ENCODE results near the gene ARL13B. TPM values are rescaled to one million over a fixed set of nuclear protein-coding genes. Genes with fewer than 3 reads are reported as not detected.

ARL13B gene
- total RNA-seq, 1 donor from 2014 or later = 14.6 TPM

DNA sequence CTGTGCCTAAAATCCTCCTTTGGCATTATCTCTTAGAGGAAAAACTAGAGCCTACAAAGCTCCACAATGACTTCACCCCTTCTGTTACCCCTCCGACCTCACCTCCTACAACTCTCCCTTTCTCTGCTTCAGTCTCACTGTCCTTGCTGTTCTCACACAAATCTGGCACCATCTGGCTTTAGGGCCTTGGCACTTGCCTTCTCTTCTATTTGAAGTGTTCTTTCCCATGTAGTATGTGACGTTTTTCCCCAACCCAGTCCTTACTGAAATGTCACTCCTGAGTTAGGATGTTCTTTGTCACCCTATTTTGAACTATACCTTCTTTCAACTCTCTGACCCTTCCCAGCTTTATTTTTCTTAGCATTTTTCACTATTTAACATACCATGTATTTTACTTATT lies 39.7 kb downstream of the ARL13B start:
- no peak for DNase-seq (ENCODE audit: extremely low spot score, unreplicated experiment)
- Mint-ChIP-seq H3K27me3 (ENCODE audit: unreplicated experiment) (no peaks in the 10 kb centered on the region), H3K36me3 (ENCODE audit: unreplicated experiment) (peaks cover 8% of the 10 kb centered on the region), H3K4me3 (ENCODE audit: unreplicated experiment) (no peak overlapping the region), H3K9me3 (ENCODE audit: unreplicated experiment) (no peaks in the 10 kb centered on the region), H3K27ac (ENCODE audit: unreplicated experiment) (no peak overlapping the region), H3K4me1 (ENCODE audit: unreplicated experiment) (peaks cover 9% of the 10 kb centered on the region)
- TF ChIP-seq, protein P1, sequence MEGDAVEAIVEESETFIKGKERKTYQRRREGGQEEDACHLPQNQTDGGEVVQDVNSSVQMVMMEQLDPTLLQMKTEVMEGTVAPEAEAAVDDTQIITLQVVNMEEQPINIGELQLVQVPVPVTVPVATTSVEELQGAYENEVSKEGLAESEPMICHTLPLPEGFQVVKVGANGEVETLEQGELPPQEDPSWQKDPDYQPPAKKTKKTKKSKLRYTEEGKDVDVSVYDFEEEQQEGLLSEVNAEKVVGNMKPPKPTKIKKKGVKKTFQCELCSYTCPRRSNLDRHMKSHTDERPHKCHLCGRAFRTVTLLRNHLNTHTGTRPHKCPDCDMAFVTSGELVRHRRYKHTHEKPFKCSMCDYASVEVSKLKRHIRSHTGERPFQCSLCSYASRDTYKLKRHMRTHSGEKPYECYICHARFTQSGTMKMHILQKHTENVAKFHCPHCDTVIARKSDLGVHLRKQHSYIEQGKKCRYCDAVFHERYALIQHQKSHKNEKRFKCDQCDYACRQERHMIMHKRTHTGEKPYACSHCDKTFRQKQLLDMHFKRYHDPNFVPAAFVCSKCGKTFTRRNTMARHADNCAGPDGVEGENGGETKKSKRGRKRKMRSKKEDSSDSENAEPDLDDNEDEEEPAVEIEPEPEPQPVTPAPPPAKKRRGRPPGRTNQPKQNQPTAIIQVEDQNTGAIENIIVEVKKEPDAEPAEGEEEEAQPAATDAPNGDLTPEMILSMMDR (IDR thresholded peaks at IDR 0.05) = no peak

DNA sequence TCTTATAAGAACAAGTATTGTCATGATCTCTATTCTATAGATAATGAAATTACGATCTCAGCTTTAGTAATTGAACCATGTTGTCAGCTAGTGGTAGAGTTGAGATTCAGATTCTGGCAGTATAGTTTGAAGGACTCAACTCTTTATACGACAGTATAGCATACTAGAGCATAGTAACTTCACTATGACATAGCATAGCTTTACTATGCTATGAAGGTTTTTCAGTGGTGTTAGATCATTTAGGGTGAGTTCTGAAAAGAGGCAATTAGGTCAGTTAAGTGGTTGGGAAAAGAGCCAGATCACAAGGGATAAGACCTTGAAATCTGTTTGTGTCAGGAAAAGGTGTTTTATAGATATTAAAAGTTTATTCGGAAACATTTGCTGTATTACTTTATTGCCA lies 40.3 kb downstream of the ARL13B start:
- H3K27ac Mint-ChIP-seq (ENCODE audit: unreplicated experiment) = no peak overlapping the region
- DNase-seq (ENCODE audit: extremely low spot score, unreplicated experiment) = no peak
- TF ChIP-seq, protein P1 (IDR thresholded peaks at IDR 0.05) = no peak
- H3K27me3 Mint-ChIP-seq (ENCODE audit: unreplicated experiment) = no peaks in the 10 kb centered on the region
- H3K9me3 Mint-ChIP-seq (ENCODE audit: unreplicated experiment) = no peaks in the 10 kb centered on the region
- peaks cover 9% of the 10 kb centered on the region for H3K4me1 Mint-ChIP-seq (ENCODE audit: unreplicated experiment)
- H3K36me3 Mint-ChIP-seq (ENCODE audit: unreplicated experiment) = peaks cover 3% of the 10 kb centered on the region
- no peak overlapping the region for H3K4me3 Mint-ChIP-seq (ENCODE audit: unreplicated experiment)

DNA sequence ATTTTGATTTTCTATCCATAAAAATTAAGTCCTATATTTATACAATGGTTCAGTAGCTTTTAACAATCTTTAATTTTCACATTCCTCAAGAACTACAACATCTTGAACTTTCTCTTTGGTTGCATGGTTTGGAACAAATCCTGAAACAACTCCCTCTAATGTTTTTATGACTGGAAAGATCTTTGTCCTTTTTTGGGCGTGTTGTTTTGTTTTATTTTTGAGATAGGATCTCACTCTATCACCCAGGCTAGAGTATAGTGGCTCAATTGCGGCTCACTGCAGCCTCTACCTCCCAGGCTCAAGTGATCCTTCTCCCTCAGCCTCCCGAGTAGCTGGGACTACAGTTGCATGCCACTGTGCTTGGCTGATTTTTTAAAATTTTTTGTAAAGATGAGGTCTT lies 44.4 kb downstream of the ARL13B start:
- TF ChIP-seq, protein P1 (IDR thresholded peaks at IDR 0.05) = no peak
- H3K9me3 Mint-ChIP-seq (ENCODE audit: unreplicated experiment) = no peaks in the 10 kb centered on the region
- peaks cover 9% of the 10 kb centered on the region for H3K4me1 Mint-ChIP-seq (ENCODE audit: unreplicated experiment)
- H3K27ac Mint-ChIP-seq (ENCODE audit: unreplicated experiment) = peak overlapping the region; percentile 16
- no peak overlapping the region for H3K4me3 Mint-ChIP-seq (ENCODE audit: unreplicated experiment)
- H3K27me3 Mint-ChIP-seq (ENCODE audit: unreplicated experiment) = no peaks in the 10 kb centered on the region
- DNase-seq (ENCODE audit: extremely low spot score, unreplicated experiment) = no peak
- H3K36me3 Mint-ChIP-seq (ENCODE audit: unreplicated experiment) = peaks cover 1% of the 10 kb centered on the region

DNA sequence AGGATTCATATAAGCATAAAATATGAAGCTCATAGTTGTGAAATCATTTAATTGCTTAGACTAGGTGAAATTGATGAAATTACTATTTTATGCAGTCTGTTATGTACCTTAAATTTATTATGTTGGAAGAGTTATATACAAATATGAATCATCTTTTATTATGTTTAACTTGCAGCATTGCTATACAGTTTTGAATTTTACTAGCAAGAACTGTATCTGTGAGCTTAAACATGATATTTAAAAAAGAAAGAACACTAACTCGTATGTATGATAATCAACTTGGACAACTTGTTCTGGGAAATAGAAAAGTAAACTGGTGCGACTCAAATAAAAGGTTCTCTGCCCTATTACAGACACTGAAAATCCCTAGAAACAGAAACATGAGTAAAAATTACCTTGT lies 46.7 kb downstream of the ARL13B start:
- Mint-ChIP-seq H3K4me1 (ENCODE audit: unreplicated experiment) (peaks cover 9% of the 10 kb centered on the region), H3K9me3 (ENCODE audit: unreplicated experiment) (peaks cover 2% of the 10 kb centered on the region), H3K27me3 (ENCODE audit: unreplicated experiment) (no peaks in the 10 kb centered on the region), H3K27ac (ENCODE audit: unreplicated experiment) (no peak overlapping the region), H3K4me3 (ENCODE audit: unreplicated experiment) (no peak overlapping the region), H3K36me3 (ENCODE audit: unreplicated experiment) (peaks cover 6% of the 10 kb centered on the region)
- DNase-seq (ENCODE audit: extremely low spot score, unreplicated experiment) = no peak
- TF ChIP-seq, protein P1 (IDR thresholded peaks at IDR 0.05) = no peak

DNA sequence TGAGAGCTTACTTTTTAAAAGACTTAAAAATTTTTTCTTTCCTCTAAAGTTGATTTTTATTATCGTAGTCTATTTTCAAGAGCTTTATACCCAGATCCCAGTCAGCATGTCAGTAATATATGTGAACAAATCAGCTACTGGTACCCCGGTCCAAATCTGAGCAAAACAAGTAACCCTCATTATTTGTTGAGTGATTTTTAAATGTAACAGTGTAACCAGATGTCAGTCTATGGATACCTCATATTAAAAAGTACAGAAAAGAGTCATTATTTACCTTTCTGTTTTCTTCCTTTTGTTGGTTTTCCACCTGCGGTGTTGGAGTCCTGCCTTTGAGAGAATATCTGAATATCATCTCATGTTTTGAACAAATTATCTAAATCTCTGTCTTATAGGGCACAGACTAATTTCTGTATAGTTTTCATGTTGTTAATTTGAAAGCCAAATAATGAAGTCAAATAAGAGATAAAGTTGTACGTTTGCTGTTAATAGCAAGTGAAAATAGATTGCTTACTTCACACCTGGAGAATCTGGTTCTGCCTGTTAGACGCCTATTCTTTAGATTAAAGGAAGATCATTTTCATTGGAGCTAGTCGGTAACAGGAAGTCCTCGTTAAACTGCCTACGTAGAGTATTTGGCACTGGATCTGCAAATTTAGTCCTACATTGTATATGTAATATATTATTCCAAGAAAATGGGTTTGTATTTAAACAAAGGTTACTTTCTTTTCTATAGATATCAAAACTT lies 48.3 kb downstream of the ARL13B start, which contains the start of gene STX19:
Gene STX19 (minus strand): TSS at position 505 of the 745 bp plus-strand sequence. CDS start 13,328 bp downstream, outside the sequence.
- no peak for DNase-seq (ENCODE audit: extremely low spot score, unreplicated experiment)
- Mint-ChIP-seq H3K36me3 (ENCODE audit: unreplicated experiment) (peaks cover 10% of the 10 kb centered on the region), H3K27me3 (ENCODE audit: unreplicated experiment) (no peaks in the 10 kb centered on the region), H3K4me3 (ENCODE audit: unreplicated experiment) (no peak within 1 kb of the TSS), H3K27ac (ENCODE audit: unreplicated experiment) (no peak within 1 kb of the TSS), H3K9me3 (ENCODE audit: unreplicated experiment) (peaks cover 8% of the 10 kb centered on the region), H3K4me1 (ENCODE audit: unreplicated experiment) (peaks cover 6% of the 10 kb centered on the region)
- TF ChIP-seq, protein P1 (IDR thresholded peaks at IDR 0.05) = no peak
